GOT3 (cell line): ENCODE data around the gene C2orf42.
"Not testable (repeated sequence)": the region's sequence is repeated elsewhere in the genome, so short reads cannot be mapped to it uniquely, and the experiment has no call there.

Experiments
- DNase-seq: peaks from one replicate; lab custom pipeline; 2025; ENCODE audit warnings: mixed read lengths; lab: John Stamatoyannopoulos, UW

The C2orf42 gene

GRCh38 chr2:70131344-70132143, 59.3 kb downstream of the C2orf42 start:
- DNase-seq = not testable (repeated sequence)

DNA sequence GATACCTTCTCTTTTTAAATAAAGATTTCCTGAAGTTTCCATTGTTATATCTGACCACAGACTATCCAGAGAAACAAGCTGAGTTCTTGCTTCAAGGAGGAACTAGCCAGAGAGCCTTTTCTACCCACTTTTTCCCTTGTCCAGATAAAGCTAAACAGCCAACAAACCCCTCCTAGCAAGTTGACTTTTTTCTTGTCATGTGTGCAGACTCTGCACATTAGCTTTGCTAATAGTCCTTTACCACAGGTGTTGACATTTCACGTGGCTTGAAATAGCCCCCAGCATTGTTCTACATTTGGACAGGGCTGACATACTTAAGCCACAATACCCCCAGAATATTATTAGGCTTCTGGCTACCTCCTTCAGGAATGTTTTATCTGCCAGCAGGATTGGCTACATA, 62.8 kb downstream of the C2orf42 start:
- DNase-seq = no peak

- no peak for DNase-seq
These were observed 64.4 kb downstream of the C2orf42 start for GRCh38 chr2:70126413-70126812.

GRCh38 chr2:70125498-70125898, 65.3 kb downstream of the C2orf42 start:
- no peak for DNase-seq

DNA sequence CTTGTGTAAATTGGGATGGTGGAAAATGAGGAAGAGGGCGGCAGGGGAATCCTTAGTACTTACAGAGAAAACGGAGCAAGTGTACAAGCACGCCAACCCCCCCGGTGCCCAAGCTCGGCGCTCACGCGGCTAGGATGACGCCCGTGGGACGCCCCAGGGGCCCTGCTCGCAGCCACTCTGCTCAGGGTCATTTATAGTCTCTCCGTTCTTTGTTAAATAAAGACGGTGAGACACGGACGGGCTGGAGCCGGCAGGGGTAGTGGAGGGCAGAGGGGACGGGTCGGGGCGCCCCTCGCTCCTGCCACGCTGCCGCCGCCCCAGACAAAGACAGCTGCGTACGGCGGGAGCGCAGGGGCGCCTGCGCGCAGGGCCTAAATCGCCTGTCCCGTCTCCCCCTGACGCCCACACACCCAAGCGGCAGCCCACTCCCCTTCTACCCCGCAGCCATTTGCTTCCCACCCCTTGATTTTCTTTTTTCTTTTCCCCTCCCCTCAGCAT, 65.8 kb downstream of the C2orf42 start:
- no peak for DNase-seq

DNA sequence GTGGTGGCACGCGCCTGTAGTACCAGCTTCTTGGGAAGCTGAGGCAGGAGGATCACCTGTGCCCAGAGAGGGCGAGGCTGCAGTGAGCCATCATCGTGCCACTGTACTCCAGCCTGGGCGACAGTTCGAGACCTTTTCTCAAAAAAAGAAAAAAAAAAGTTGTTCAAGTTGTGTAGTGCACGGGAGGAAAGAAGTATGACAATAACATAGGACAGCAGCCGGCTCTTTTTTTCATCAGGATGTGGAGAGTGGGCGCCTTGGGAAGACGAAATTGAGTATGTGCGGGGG, 67.0 kb downstream of the C2orf42 start:
- DNase-seq = no peak

DNA sequence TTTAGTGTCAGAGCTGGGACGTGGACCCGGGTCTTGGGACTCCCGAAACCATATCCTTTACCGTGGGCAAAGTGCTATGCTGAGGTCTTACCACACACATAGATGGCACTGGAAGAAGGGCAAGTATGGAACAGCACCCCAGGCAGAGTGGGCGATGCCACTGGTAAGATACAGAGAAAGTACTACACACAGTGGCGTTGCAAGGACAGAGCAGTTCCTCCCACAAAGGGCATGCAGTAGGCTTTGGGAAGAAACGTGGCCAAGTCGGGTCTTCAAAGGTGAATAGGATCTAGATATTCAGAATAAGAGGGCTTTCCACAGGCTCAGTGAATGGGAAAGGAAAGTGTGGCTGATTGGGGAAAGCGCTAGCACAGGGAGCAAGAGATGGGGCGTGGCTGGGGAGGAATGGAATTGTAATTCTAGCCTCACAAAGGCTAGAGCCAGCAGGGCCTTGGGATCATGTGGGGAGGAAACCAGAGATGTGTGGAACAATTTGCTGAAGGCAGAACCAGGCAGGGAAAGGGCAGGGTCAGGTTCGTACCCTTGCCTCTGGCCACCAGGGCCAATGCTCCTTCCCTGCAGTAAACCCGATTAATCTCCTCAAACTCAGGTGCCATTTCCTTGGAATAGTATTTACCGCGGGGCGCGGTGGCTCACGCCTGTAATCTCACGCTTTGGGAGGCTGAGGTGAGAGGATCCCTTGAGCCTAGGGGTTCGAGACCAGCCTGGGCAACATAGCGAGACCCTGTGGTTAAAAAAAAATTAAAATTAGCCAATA, 67.6 kb downstream of the C2orf42 start:
- DNase-seq = no peak

- DNase-seq = no peak
These were observed 68.3 kb downstream of the C2orf42 start for GRCh38 chr2:70122470-70122869.

GRCh38 chr2:70121627-70122372, 69.0 kb downstream of the C2orf42 start:
- DNase-seq = no peak

GRCh38 chr2:70118798-70119454, 71.9 kb downstream of the C2orf42 start:
- DNase-seq = no peak

- DNase-seq = no peak
These were observed 73.8 kb downstream of the C2orf42 start for GRCh38 chr2:70116936-70117552.

DNA sequence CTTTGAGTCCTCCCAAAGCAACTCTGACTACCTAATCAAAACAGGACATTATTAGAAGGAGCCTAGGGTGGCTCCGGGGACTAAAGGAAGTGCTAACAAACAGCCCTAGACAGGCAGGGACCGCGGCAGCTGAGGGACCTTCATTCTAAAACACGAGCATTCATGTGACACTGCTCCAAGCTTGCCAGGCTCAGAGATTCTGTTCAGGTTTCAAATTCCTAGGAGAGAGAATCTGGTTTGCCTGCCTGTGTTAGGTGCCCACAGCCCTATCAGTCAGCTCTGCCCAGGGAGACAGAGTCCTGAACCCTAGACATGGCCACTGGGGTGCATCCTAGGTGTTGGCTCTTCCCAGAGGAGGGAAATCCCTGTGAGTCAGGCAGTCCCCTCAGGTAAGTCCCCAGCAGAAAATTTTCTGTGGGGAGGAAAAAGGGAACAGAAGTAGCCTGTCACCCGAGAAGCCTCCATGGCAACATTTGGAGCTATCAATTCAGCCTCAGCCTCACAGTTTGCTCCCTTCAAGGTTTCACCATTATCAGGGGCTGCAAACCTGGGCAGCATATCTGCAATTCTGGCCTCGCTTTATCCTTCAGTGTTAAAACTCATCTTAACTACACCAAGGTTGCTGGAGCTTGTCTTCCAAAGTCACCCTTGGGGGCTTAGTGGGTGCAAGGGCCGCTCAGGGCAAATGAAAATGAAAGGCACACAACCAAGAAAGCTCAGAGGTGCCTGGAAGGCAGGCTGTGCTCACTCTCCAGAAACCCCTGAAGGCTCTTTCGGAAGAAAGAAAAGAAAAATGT, 75.0 kb downstream of the C2orf42 start:
- DNase-seq = no peak

- DNase-seq = no peak
These were observed 77.3 kb downstream of the C2orf42 start for GRCh38 chr2:70113359-70114070.

- DNase-seq = no peak
These were observed 78.8 kb downstream of the C2orf42 start for GRCh38 chr2:70111752-70112591.

GRCh38 chr2:70110397-70110796, 80.4 kb downstream of the C2orf42 start:
- not testable (repeated sequence) for DNase-seq

- DNase-seq = not testable (repeated sequence)
These were observed 84.7 kb downstream of the C2orf42 start for GRCh38 chr2:70106138-70106537.

DNA sequence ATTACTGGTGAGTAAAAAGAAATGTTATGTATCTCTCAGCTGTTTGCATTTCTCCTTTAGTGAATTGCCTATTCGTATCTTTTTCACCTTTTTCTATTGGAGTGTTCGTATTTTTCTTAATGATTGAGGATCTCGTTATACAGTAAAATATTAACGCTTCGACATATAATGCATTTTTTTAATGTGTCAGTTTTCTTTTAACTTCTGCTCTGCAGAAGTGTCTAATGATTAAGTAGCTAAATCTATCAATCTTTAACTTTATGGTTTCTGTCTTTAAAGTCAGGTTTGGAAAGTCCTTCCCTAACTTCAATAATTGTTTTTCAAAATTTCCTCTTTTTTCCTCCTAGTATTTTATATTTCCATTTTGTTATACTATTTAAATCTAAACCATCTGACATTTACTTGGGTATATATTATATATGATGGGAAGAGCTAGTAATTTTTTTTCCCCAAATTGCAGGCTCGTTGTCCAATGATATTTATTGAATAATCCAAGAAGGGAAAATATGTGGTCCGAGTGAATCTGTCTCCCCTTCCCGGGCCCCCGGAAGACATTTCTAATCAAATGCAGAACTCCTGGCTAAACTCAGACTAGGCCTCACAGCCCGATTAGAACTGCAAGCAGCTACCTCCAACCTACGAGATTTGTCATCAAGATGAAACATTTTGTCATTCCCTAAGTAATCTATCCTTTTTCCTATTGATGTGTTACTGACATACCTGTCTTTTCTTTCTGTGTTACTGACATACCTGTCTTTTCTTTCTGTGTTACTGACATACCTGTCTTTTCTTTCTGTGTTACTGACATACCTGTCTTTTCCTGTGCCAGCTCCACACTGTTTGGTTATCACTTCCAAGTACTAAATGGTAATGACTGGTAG, 86.3 kb downstream of the C2orf42 start:
- no peak for DNase-seq

GRCh38 chr2:70103531-70104061, 87.2 kb downstream of the C2orf42 start:
- no peak for DNase-seq
